Fibroblast of lung (primary cell): Measurements from ENCODE around the gene GLCCI1.

Experiments used
- EZH2 ChIP-seq: IDR thresholded peaks from 2 replicates; pipeline ENCODE4 v1.5.1; 2012; ENCODE audit warnings: low read length, control low read depth, mild to moderate bottlenecking; ENCODE audit errors: missing control alignments
- TF ChIP-seq, protein P1 (sequence below), 2 donors: IDR thresholded peaks in 1 of 2; conservative IDR thresholded peaks in 1 of 2; 1 replicate in 1 of 2; 2 replicates in 1 of 2; pipeline ENCODE4 v1.5.1; 2011 to 2012; ENCODE audit warnings: low read length in 2 of 2, control low read depth in 1 of 2, inconsistent platforms in 1 of 2, low read depth in 1 of 2, mild to moderate bottlenecking in 1 of 2

DNA sequence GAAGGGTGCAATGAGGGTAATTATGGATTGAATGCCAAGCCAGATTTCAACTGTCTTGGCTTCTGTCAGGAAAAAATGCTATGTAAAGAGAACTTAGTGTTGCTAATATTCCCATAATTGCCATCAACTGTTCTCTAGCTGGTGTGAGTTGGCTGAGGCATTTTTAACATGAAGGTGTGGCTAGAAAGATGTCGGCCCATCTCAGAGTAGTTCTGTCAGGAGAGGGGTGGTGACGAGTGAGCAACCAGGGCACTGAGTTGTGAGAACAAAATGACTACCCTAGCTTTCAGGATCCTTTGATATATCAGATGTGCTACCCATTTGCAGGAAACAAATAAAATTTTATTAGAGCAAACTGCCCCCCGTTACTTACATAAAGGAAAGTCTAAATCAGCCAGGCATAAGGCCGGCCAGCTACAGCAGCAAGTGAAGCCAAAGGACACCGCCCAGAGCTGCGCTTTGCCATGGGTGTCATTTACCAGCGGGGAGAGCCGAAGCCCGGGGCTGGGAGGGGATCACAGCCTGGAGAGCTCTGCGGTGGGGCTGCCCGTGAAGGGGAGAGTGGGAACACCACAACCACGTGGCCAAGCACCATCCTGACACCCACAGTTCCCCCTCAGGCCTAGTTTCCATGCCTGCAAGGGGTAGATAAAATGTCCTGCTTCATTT lies 151.9 kb downstream of the GLCCI1 start:
- TF ChIP-seq, protein P1, sequence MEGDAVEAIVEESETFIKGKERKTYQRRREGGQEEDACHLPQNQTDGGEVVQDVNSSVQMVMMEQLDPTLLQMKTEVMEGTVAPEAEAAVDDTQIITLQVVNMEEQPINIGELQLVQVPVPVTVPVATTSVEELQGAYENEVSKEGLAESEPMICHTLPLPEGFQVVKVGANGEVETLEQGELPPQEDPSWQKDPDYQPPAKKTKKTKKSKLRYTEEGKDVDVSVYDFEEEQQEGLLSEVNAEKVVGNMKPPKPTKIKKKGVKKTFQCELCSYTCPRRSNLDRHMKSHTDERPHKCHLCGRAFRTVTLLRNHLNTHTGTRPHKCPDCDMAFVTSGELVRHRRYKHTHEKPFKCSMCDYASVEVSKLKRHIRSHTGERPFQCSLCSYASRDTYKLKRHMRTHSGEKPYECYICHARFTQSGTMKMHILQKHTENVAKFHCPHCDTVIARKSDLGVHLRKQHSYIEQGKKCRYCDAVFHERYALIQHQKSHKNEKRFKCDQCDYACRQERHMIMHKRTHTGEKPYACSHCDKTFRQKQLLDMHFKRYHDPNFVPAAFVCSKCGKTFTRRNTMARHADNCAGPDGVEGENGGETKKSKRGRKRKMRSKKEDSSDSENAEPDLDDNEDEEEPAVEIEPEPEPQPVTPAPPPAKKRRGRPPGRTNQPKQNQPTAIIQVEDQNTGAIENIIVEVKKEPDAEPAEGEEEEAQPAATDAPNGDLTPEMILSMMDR (conservative IDR thresholded peaks at IDR 0.05 in 1 of 2, IDR thresholded peaks at IDR 0.05 in 1 of 2; ENCODE audit: low read depth in 1 of 2, low read length in 2 of 2): no peak
- no peak for TF ChIP-seq EZH2
